Mesendoderm (in vitro differentiated cells): ENCODE measurements around the gene AKAP6.
"Not testable (repeated sequence)": the region's sequence is repeated elsewhere in the genome, so short reads cannot be mapped to it uniquely, and the experiment has no call there.

Source experiments
- DNase-seq: peaks from one replicate; pipeline ENCODE4 v3.0.0; 2013
- H2AK5ac ChIP-seq: 2 replicates; pipeline ENCODE4 v1.6.1; 2013; ENCODE audit warnings: low read length, inconsistent platforms
- H2BK120ac ChIP-seq: 2 replicates; pipeline ENCODE4 v1.6.1; 2013; ENCODE audit warnings: low read depth, mild to moderate bottlenecking, low read length, moderate library complexity, mixed read lengths
- H2BK15ac ChIP-seq: replicated peaks from 2 replicates; pipeline ENCODE4 v1.6.1; 2013; ENCODE audit warnings: low read depth, mild to moderate bottlenecking, moderate library complexity
- H2BK5ac ChIP-seq: 2 replicates; pipeline ENCODE4 v1.6.1; 2013; ENCODE audit warnings: low read length, inconsistent platforms
- H3K18ac ChIP-seq: 2 replicates; pipeline ENCODE4 v1.6.1; 2013; ENCODE audit warnings: mild to moderate bottlenecking, low read length, mixed read lengths
- H3K23ac ChIP-seq: one replicate; pipeline ENCODE4 v1.6.1; 2013; ENCODE audit warnings: low read length
- H3K27ac ChIP-seq: 2 replicates; pipeline ENCODE4 v1.5.1; 2013; ENCODE audit warnings: low read depth, mild to moderate bottlenecking, inconsistent platforms, low read length, moderate library complexity
- H3K27me3 ChIP-seq: 2 replicates; pipeline ENCODE4 v1.6.1; 2013; ENCODE audit warnings: low read length, control low read depth, mild to moderate bottlenecking, inconsistent platforms; ENCODE audit not compliant: insufficient read depth, poor library complexity
- H3K36me3 ChIP-seq: 2 replicates; pipeline ENCODE4 v1.6.1; 2013; ENCODE audit warnings: low read length, inconsistent platforms; ENCODE audit not compliant: control insufficient read depth, insufficient read depth
- H3K4ac ChIP-seq: one replicate; pipeline ENCODE4 v1.6.1; 2013; ENCODE audit warnings: low read depth, mild to moderate bottlenecking, low read length, moderate library complexity
- H3K4me1 ChIP-seq: 2 replicates; pipeline ENCODE4 v1.6.1; 2013; ENCODE audit warnings: low read depth, low read length, inconsistent platforms; ENCODE audit not compliant: control insufficient read depth
- H3K4me2 ChIP-seq: 2 replicates; pipeline ENCODE4 v1.6.1; 2013; ENCODE audit warnings: low read length
- H3K4me3 ChIP-seq: 2 replicates; pipeline ENCODE4 v1.5.1; 2013; ENCODE audit warnings: mild to moderate bottlenecking, low read length
- H3K56ac ChIP-seq: one replicate; pipeline ENCODE4 v1.6.1; 2013; ENCODE audit warnings: low read length
- H3K79me1 ChIP-seq: 2 replicates; pipeline ENCODE4 v1.6.1; 2013; ENCODE audit warnings: low read length, inconsistent platforms
- H3K79me2 ChIP-seq: 2 replicates; pipeline ENCODE4 v1.6.1; 2013; ENCODE audit warnings: mild to moderate bottlenecking, low read length; ENCODE audit not compliant: control insufficient read depth, insufficient read depth
- H3K9ac ChIP-seq: 2 replicates; pipeline ENCODE4 v1.6.1; 2013; ENCODE audit warnings: low read length, inconsistent platforms
- H4K5ac ChIP-seq: one replicate; pipeline ENCODE4 v1.6.1; 2013; ENCODE audit warnings: low read length
- H4K8ac ChIP-seq: one replicate; pipeline ENCODE4 v1.6.1; 2013; ENCODE audit warnings: low read depth, mild to moderate bottlenecking, control low read depth, low read length, moderate library complexity
- WGBS: extraction: QIAGEN DNeasy Blood & Tissue Kit; methylation state at CpG from one replicate; pipeline ENCODE4 v1.1.7; 2013; ENCODE audit warnings: low lambda C conversion rate, missing lambda C conversion rate; ENCODE audit not compliant: insufficient coverage; ENCODE audit errors: extremely low coverage; 5-methylcytosine and 5-hydroxymethylcytosine counted together

Gene AKAP6

GRCh38 chr14:32384464-32384863 lies 55.4 kb downstream of the AKAP6 start:
- H2BK120ac ChIP-seq: no peak overlapping the region
- no peak overlapping the region for H2AK5ac ChIP-seq
- H3K27me3 ChIP-seq: no peaks in the 10 kb centered on the region
- H3K4me3 ChIP-seq: no peak overlapping the region
- H3K18ac ChIP-seq: no peak overlapping the region
- H3K27ac ChIP-seq: no peak overlapping the region
- no peaks in the 10 kb centered on the region for H3K79me2 ChIP-seq
- H3K4ac ChIP-seq: no peak overlapping the region
- whole genome bisulfite sequencing: no CpG with 5 or more reads among the region's 2 CpGs
- no peaks in the 10 kb centered on the region for H3K4me1 ChIP-seq
- no peak overlapping the region for H3K4me2 ChIP-seq
- no peak overlapping the region for H4K5ac ChIP-seq
- no peak overlapping the region for H3K9ac ChIP-seq
- H2BK15ac ChIP-seq: no peak overlapping the region
- H3K36me3 ChIP-seq: no peaks in the 10 kb centered on the region
- no peak overlapping the region for H2BK5ac ChIP-seq
- H3K23ac ChIP-seq: no peak overlapping the region
- no peak overlapping the region for H3K56ac ChIP-seq
- H4K8ac ChIP-seq: no peak overlapping the region
- no peak for DNase-seq
- H3K79me1 ChIP-seq: no peaks in the 10 kb centered on the region

- H3K4ac ChIP-seq, H3K79me1 ChIP-seq, H2AK5ac ChIP-seq, H3K23ac ChIP-seq, H3K27ac ChIP-seq, DNase-seq, H3K27me3 ChIP-seq, H3K36me3 ChIP-seq, H3K18ac ChIP-seq, H3K4me1 ChIP-seq, H2BK15ac ChIP-seq, H3K56ac ChIP-seq, H3K79me2 ChIP-seq, H4K8ac ChIP-seq, H2BK5ac ChIP-seq, H2BK120ac ChIP-seq, H3K9ac ChIP-seq, H4K5ac ChIP-seq, H3K4me2 ChIP-seq, H3K4me3 ChIP-seq: not testable (repeated sequence)
- no CpG with 5 or more reads among the region's 2 CpGs for WGBS
Observed at GRCh38 chr14:32387295-32387694, 58.2 kb downstream of the AKAP6 start.

GRCh38 chr14:32393119-32393518 lies 64.0 kb downstream of the AKAP6 start:
- Histone ChIP-seq H3K27ac (no peak overlapping the region), H2BK15ac (no peak overlapping the region), H4K5ac (no peak overlapping the region)

GRCh38 chr14:32394038-32394437 lies 64.9 kb downstream of the AKAP6 start:
- Histone ChIP-seq H3K27ac (no peak overlapping the region), H3K9ac (no peak overlapping the region), H3K56ac (no peak overlapping the region), H3K36me3 (no peaks in the 10 kb centered on the region), H4K8ac (no peak overlapping the region), H3K79me1 (no peaks in the 10 kb centered on the region), H2BK15ac (no peak overlapping the region), H3K18ac (no peak overlapping the region), H3K4ac (no peak overlapping the region), H2AK5ac (no peak overlapping the region), H3K79me2 (no peaks in the 10 kb centered on the region), H3K23ac (no peak overlapping the region), H3K4me2 (no peak overlapping the region), H3K4me3 (no peak overlapping the region), H4K5ac (no peak overlapping the region), H2BK5ac (no peak overlapping the region), H2BK120ac (no peak overlapping the region), H3K27me3 (no peaks in the 10 kb centered on the region), H3K4me1 (no peaks in the 10 kb centered on the region)
- DNase-seq: no peak
- WGBS: no CpG with 5 or more reads among the region's 1 CpG

More at GRCh38 chr14:32393119-32393518, 64.0 kb downstream of the AKAP6 start:
- no peaks in the 10 kb centered on the region for H3K36me3 ChIP-seq
- H3K56ac ChIP-seq: no peak overlapping the region
- no peak for DNase-seq
- no peak overlapping the region for H2BK120ac ChIP-seq
- H2BK5ac ChIP-seq: no peak overlapping the region
- H4K8ac ChIP-seq: no peak overlapping the region
- no peaks in the 10 kb centered on the region for H3K27me3 ChIP-seq
- no peaks in the 10 kb centered on the region for H3K79me2 ChIP-seq
- no peak overlapping the region for H3K9ac ChIP-seq
- H3K4ac ChIP-seq: no peak overlapping the region
- H3K4me2 ChIP-seq: no peak overlapping the region
- no peak overlapping the region for H3K4me3 ChIP-seq
- H2AK5ac ChIP-seq: no peak overlapping the region
- H3K18ac ChIP-seq: no peak overlapping the region
- H3K23ac ChIP-seq: no peak overlapping the region
- H3K4me1 ChIP-seq: no peaks in the 10 kb centered on the region
- no peaks in the 10 kb centered on the region for H3K79me1 ChIP-seq
- WGBS: no CpG with 5 or more reads among the region's 1 CpG

- Histone ChIP-seq H2BK120ac (no peak overlapping the region), H2BK15ac (no peak overlapping the region), H4K5ac (no peak overlapping the region), H3K79me2 (no peaks in the 10 kb centered on the region), H3K4me3 (no peak overlapping the region), H3K36me3 (no peaks in the 10 kb centered on the region), H2BK5ac (no peak overlapping the region), H3K9ac (no peak overlapping the region), H3K4ac (no peak overlapping the region), H3K4me1 (no peaks in the 10 kb centered on the region), H2AK5ac (no peak overlapping the region), H4K8ac (no peak overlapping the region), H3K56ac (no peak overlapping the region), H3K79me1 (no peaks in the 10 kb centered on the region), H3K4me2 (no peak overlapping the region), H3K27ac (no peak overlapping the region), H3K27me3 (no peaks in the 10 kb centered on the region), H3K23ac (no peak overlapping the region), H3K18ac (no peak overlapping the region)
- DNase-seq: no peak
Observed at GRCh38 chr14:32396885-32397284, 67.8 kb downstream of the AKAP6 start.

- Histone ChIP-seq H4K8ac (no peak overlapping the region), H3K27me3 (no peaks in the 10 kb centered on the region), H3K4me2 (no peak overlapping the region), H2AK5ac (no peak overlapping the region), H3K18ac (no peak overlapping the region), H2BK5ac (no peak overlapping the region), H3K79me2 (no peaks in the 10 kb centered on the region), H3K56ac (no peak overlapping the region), H3K27ac (no peak overlapping the region), H3K4me1 (no peaks in the 10 kb centered on the region), H2BK15ac (no peak overlapping the region), H4K5ac (no peak overlapping the region), H2BK120ac (no peak overlapping the region), H3K36me3 (no peaks in the 10 kb centered on the region), H3K23ac (no peak overlapping the region), H3K79me1 (no peaks in the 10 kb centered on the region), H3K4me3 (no peak overlapping the region), H3K4ac (no peak overlapping the region), H3K9ac (no peak overlapping the region)
- no peak for DNase-seq
Observed at GRCh38 chr14:32397861-32398640, 69.0 kb downstream of the AKAP6 start.
